ENCODE results near the gene CAPS.

GRCh38 chr19:5929625-5930024, 15.6 kb downstream of the CAPS start:
- TF ChIP-seq CTCF (IDR thresholded peaks at IDR 0.05; ENCODE audit: low read depth, low read length) (no peak), EZH2phosphoT487 (IDR thresholded peaks at IDR 0.05; ENCODE audit: low read depth) (no peak)
